ENCODE measurements around the gene ISY1.

ISY1 gene

GRCh38 chr3:129085818-129086217 lies 75.0 kb downstream of the ISY1 start:
- no peak for DNase-seq

- DNase-seq = no peak
Measured at GRCh38 chr3:129085165-129085715, 75.6 kb downstream of the ISY1 start.

GRCh38 chr3:129084501-129084900 lies 76.4 kb downstream of the ISY1 start:
- no peak for DNase-seq

- no peak for DNase-seq
Measured at GRCh38 chr3:129082026-129082425, 78.8 kb downstream of the ISY1 start.

GRCh38 chr3:129081503-129081902 lies 79.4 kb downstream of the ISY1 start:
- DNase-seq = no peak

- no peak for DNase-seq
Measured at GRCh38 chr3:129078510-129078909, 82.4 kb downstream of the ISY1 start.

Data from activated CD4-positive, alpha-beta T cell treated with anti-CD3 and anti-CD28 coated beads, Interleukin-2, amount 50 U/mL, for 4 hours (primary cell).